ENCODE data around the gene PRAC1. TPM values are rescaled to one million over a fixed set of nuclear protein-coding genes. Genes with fewer than 3 reads are reported as not detected.

Gene PRAC1
- not detected in 5 replicates for total RNA-seq (2022; extraction: Qiagen RNA extraction)

GRCh38 chr17:48722201-48722907 is at the start of gene PRAC1:
PRAC1 (minus strand) TSS chr17:48722518; CDS start chr17:48722392, 126 bp downstream.

GRCh38 chr17:48728232-48729231 is 6.2 kb upstream of the PRAC1 start, which contains the start of gene HOXB13:
HOXB13 (minus strand) TSS chr17:48728750; CDS start chr17:48728593, 157 bp downstream.

GRCh38 chr17:48722915-48723422 is 651 bp upstream of the PRAC1 start, which contains the start of gene PRAC2:
PRAC2 (plus strand) TSS chr17:48723185; CDS start chr17:48724411, 1,226 bp downstream.

Other genes with a start within 250 kb of the PRAC1 start
- not detected in 5 replicates for gene HOXB1, start 191.5 kb downstream of the PRAC1 start, total RNA-seq (2022; extraction: Qiagen RNA extraction)
- gene HOXB2, start 177.4 kb downstream of the PRAC1 start, total RNA-seq (2022; extraction: Qiagen RNA extraction): 0.31 to 0.64 TPM (median 0.49 TPM) in 5 replicates
- 0.11 to 0.17 TPM (median 0.12 TPM) in 5 replicates for gene HOXB4, start 144.2 kb downstream of the PRAC1 start, total RNA-seq (2022; extraction: Qiagen RNA extraction)
- 4.4 to 5.7 TPM (median 4.7 TPM) in 5 replicates for gene HOXB3, start 132.3 kb downstream of the PRAC1 start, total RNA-seq (2022; extraction: Qiagen RNA extraction)
- gene HOXB5, start 128.7 kb downstream of the PRAC1 start, total RNA-seq (2022; extraction: Qiagen RNA extraction): 1.2 to 2.3 TPM (median 2.1 TPM) in 5 replicates
- gene HOXB6, start 117.5 kb downstream of the PRAC1 start, total RNA-seq (2022; extraction: Qiagen RNA extraction): 3.5 to 5.2 TPM (median 4.3 TPM) in 5 replicates
- 29.4 to 32.5 TPM (median 32.2 TPM) in 5 replicates for gene HOXB7, start 111.5 kb downstream of the PRAC1 start, total RNA-seq (2022; extraction: Qiagen RNA extraction)
- gene HOXB8, start 107.2 kb downstream of the PRAC1 start, total RNA-seq (2022; extraction: Qiagen RNA extraction): 5.5 to 7.1 TPM (median 6.0 TPM) in 5 replicates
- 6.4 to 7.2 TPM (median 6.9 TPM) in 5 replicates for gene HOXB9, start 96.2 kb downstream of the PRAC1 start, total RNA-seq (2022; extraction: Qiagen RNA extraction)
- not detected in 5 replicates for gene PRAC2, start 667 bp upstream of the PRAC1 start, total RNA-seq (2022; extraction: Qiagen RNA extraction)
- gene HOXB13, start 6.2 kb upstream of the PRAC1 start, total RNA-seq (2022; extraction: Qiagen RNA extraction): 1.8 to 2.1 TPM (median 2.0 TPM) in 5 replicates
- 0.44 to 0.85 TPM (median 0.51 TPM) in 5 replicates for gene TTLL6, start 94.7 kb upstream of the PRAC1 start, total RNA-seq (2022; extraction: Qiagen RNA extraction)
- gene CALCOCO2, start 108.5 kb upstream of the PRAC1 start, total RNA-seq (2022; extraction: Qiagen RNA extraction): 70.2 to 89.4 TPM (median 77.2 TPM) in 5 replicates
- gene ATP5MC1, start 170.3 kb upstream of the PRAC1 start, total RNA-seq (2022; extraction: Qiagen RNA extraction): 499 to 625 TPM (median 550 TPM) in 5 replicates
- gene UBE2Z, start 185.9 kb upstream of the PRAC1 start, total RNA-seq (2022; extraction: Qiagen RNA extraction): 116 to 132 TPM (median 122 TPM) in 5 replicates
- gene SNF8, start 222.3 kb upstream of the PRAC1 start, total RNA-seq (2022; extraction: Qiagen RNA extraction): 276 to 322 TPM (median 315 TPM) in 5 replicates
- 3.1 to 5.3 TPM (median 4.5 TPM) in 5 replicates for gene GIP, start 246.1 kb upstream of the PRAC1 start, total RNA-seq (2022; extraction: Qiagen RNA extraction)